ENCODE data around the gene ATRNL1.
"Not testable (repeated sequence)": the region's sequence is repeated elsewhere in the genome, so short reads cannot be mapped to it uniquely, and the experiment has no call there.

The ATRNL1 gene

DNA sequence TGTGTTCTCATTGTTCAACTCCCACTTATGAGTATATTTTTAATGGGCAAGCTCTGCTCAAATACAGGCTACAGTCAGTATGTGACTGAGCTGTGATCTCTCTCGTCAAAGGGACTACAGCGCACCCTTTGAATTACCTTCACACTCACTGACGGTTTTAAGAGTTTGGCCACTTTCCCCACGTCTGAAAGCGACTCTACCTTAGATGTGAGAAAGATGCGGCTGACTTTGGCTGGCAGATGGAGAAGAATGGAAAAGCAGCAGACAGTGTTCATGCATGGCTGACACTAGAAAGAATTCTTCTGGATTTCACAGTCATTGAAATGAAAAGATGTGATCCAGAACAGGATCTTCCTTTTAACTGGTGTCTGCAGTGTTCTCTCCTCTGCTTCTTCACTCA is 2.0 kb upstream of the ATRNL1 start:
- Histone ChIP-seq H3K9me3 (ENCODE audit: insufficient read depth, low read length) (peaks cover 10% of the 10 kb centered on the region; the same call in 1 of the 2 replicates), H3K9ac (ENCODE audit: insufficient read length, low read depth) (no peak overlapping the region), H3K36me3 (ENCODE audit: insufficient read depth, insufficient read length, low read length) (no peaks in the 10 kb centered on the region), H3K4me3 (ENCODE audit: insufficient read length, low read depth) (no peak overlapping the region), H3K4me1 (ENCODE audit: insufficient read depth, insufficient read length) (no peaks in the 10 kb centered on the region), H3K27me3 (ENCODE audit: insufficient read depth, insufficient read length) (peaks cover 23% of the 10 kb centered on the region)
- TF ChIP-seq SUZ12 (IDR thresholded peaks at IDR 0.05; ENCODE audit: extremely low read depth, insufficient read depth, insufficient read length) (no peak), ZNF274 (IDR thresholded peaks at IDR 0.05; ENCODE audit: low read depth, low read length) (no peak), YY1 (IDR thresholded peaks at IDR 0.05; ENCODE audit: insufficient read depth, insufficient read length) (no peak)
- DNase-seq (ENCODE audit: low read depth, low spot score): no peak

DNA sequence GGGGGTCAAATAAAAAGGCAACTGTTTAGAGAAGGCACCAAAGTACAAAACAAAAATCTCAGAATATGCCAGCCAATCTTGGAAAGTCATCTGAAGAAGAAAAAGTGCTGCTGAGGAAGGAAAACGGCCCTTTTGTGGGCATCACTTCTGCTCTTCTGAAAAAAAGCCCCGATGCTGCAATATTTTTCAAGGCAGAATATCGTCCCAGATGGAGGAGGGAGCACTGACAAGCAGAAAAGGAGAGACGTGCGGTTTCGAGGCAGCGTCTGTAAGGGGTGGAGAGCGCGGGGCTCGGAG is 959 bp upstream of the ATRNL1 start:
- H3K27me3 ChIP-seq (ENCODE audit: insufficient read depth, insufficient read length): peaks cover 23% of the 10 kb centered on the region
- H3K4me3 ChIP-seq (ENCODE audit: insufficient read length, low read depth): peak overlapping the region; percentile 62
- H3K9me3 ChIP-seq (ENCODE audit: insufficient read depth, low read length): peaks cover 3% of the 10 kb centered on the region; the same call in 1 of the 2 replicates
- H3K4me1 ChIP-seq (ENCODE audit: insufficient read depth, insufficient read length): no peaks in the 10 kb centered on the region
- H3K9ac ChIP-seq (ENCODE audit: insufficient read length, low read depth): peak overlapping the region; percentile 50
- peak; percentile 0 for DNase-seq (ENCODE audit: low read depth, low spot score)
- H3K36me3 ChIP-seq (ENCODE audit: insufficient read depth, insufficient read length, low read length): no peaks in the 10 kb centered on the region
- no peak for TF ChIP-seq SUZ12 (IDR thresholded peaks at IDR 0.05; ENCODE audit: extremely low read depth, insufficient read depth, insufficient read length)
- no peak for TF ChIP-seq ZNF274 (IDR thresholded peaks at IDR 0.05; ENCODE audit: low read depth, low read length)
- no peak for TF ChIP-seq YY1 (IDR thresholded peaks at IDR 0.05; ENCODE audit: insufficient read depth, insufficient read length)

DNA sequence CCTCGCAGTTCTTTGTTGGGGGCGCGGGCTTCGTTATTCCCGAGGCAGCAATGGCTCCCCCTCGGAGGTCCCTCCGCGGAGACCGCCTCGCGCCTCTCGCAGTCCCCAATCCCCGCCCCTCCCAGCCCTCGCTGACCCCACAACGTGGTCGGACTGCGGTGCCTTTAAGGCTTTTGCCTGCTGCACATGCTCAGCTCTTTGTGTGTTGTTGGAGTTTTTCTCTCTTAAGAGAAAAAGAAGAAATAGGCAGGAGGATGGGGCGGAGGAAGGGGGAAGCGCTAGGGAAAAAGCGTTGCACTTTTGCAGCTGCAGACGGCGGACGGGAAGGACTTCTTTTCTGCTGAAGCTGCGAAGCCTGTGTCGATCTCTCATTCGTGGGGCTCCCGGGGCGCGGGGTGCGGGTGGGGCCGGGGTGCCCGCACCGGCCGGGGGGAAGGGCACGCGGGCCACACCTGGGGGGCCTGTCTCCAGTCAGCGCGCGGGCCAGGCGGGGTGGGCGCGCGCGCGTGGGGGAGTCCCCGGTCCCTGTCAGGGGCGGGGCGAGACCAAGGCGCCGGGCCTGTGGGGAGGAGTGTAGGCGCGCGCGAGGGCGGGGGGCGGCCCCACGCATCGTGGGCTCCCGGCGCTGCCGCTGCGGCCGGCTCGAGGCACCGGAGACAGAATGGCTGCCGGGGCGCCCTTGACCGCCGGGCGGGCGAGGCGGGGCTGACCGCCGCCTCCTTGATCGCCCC is 445 bp upstream of the ATRNL1 start:
- H3K36me3 ChIP-seq (ENCODE audit: insufficient read depth, insufficient read length, low read length): no peaks in the 10 kb centered on the region
- H3K4me3 ChIP-seq (ENCODE audit: insufficient read length, low read depth): peak overlapping the region; percentile 62
- no peaks in the 10 kb centered on the region; the same call in 1 of the 2 replicates for H3K9me3 ChIP-seq (ENCODE audit: insufficient read depth, low read length)
- DNase-seq (ENCODE audit: low read depth, low spot score): peak; percentile 25
- peaks cover 23% of the 10 kb centered on the region for H3K27me3 ChIP-seq (ENCODE audit: insufficient read depth, insufficient read length)
- H3K4me1 ChIP-seq (ENCODE audit: insufficient read depth, insufficient read length): no peaks in the 10 kb centered on the region
- peak overlapping the region; percentile 77 for H3K9ac ChIP-seq (ENCODE audit: insufficient read length, low read depth)
- TF ChIP-seq ZNF274 (IDR thresholded peaks at IDR 0.05; ENCODE audit: low read depth, low read length): no peak
- no peak for TF ChIP-seq SUZ12 (IDR thresholded peaks at IDR 0.05; ENCODE audit: extremely low read depth, insufficient read depth, insufficient read length)
- no peak for TF ChIP-seq YY1 (IDR thresholded peaks at IDR 0.05; ENCODE audit: insufficient read depth, insufficient read length)

DNA sequence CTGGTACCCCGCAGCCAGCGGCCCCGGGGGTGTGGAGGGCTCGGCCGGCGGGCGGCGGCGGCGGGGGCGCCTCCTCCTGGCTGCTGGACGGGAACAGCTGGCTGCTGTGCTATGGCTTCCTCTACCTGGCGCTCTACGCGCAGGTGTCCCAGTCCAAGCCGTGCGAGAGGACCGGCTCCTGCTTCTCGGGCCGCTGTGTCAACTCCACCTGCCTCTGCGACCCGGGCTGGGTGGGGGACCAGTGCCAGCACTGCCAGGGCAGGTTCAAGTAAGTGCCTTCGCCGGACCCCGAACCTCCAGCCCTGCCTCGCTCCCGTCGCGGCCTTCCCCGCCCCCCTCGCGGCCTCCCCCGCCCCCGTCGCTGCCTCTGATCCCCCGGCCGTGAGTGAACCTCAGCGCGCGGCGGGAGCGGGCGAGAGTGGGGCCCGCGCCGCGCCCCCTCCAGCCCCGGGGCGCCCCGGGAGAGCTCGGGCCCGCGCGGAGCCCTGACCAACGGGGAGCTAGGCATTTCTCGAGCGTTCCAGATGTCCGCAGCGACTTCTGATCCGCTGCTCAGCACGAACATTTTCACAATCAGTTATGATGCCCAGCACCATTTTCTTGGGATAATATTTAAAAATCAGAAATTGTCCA is 727 bp downstream of the ATRNL1 start:
- H3K4me3 ChIP-seq (ENCODE audit: insufficient read length, low read depth): peak overlapping the region; percentile 62
- DNase-seq (ENCODE audit: low read depth, low spot score): peak; percentile 3

DNA sequence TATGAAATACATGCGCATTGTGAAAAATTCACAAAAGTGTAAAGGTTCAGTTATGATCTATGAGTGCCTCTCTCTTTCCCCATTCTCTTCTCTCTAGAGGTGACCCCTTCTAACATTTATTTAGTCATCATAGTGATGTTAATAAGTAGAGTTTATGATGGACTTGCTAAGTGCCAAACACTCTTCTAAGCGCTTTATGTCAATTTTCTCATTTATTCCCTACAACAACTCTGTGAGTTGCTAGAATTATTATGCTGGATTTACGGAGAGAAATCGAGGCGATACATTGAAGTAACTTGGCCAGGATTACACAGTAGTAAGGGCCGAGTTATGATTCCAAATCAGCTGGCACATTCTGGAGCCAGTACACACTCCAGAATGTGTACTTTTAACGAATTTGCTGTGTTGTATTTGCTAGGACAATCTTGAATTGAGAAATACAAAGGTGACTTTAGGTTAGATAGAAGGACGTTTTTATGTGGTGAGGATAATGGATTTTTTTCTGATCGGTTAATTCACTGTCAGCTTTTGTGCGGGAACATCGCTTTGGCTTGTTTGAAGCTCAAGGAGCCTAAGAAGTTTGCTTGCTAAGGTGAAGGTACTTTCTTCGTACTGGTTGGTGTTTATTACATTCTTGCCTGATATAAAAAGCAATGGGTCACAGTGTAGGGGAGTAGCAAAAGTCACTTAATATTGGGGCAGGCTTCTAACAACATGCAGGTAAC is 1.4 kb downstream of the ATRNL1 start:
- no peak for DNase-seq (ENCODE audit: low read depth, low spot score)
- TF ChIP-seq YY1 (IDR thresholded peaks at IDR 0.05; ENCODE audit: insufficient read depth, insufficient read length): no peak
- no peak for TF ChIP-seq ZNF274 (IDR thresholded peaks at IDR 0.05; ENCODE audit: low read depth, low read length)
- no peak for TF ChIP-seq SUZ12 (IDR thresholded peaks at IDR 0.05; ENCODE audit: extremely low read depth, insufficient read depth, insufficient read length)
- Histone ChIP-seq H3K9me3 (ENCODE audit: insufficient read depth, low read length) (no peaks in the 10 kb centered on the region), H3K27me3 (ENCODE audit: insufficient read depth, insufficient read length) (peaks cover 23% of the 10 kb centered on the region), H3K4me1 (ENCODE audit: insufficient read depth, insufficient read length) (no peaks in the 10 kb centered on the region), H3K36me3 (ENCODE audit: insufficient read depth, insufficient read length, low read length) (no peaks in the 10 kb centered on the region), H3K4me3 (ENCODE audit: insufficient read length, low read depth) (peak overlapping the region; percentile 62), H3K9ac (ENCODE audit: insufficient read length, low read depth) (no peak overlapping the region)

More for the DNA sequence above, 727 bp downstream of the ATRNL1 start:
- Histone ChIP-seq H3K27me3 (ENCODE audit: insufficient read depth, insufficient read length) (peaks cover 23% of the 10 kb centered on the region), H3K36me3 (ENCODE audit: insufficient read depth, insufficient read length, low read length) (no peaks in the 10 kb centered on the region), H3K9ac (ENCODE audit: insufficient read length, low read depth) (peak overlapping the region; percentile 77), H3K4me1 (ENCODE audit: insufficient read depth, insufficient read length) (no peaks in the 10 kb centered on the region), H3K9me3 (ENCODE audit: insufficient read depth, low read length) (no peaks in the 10 kb centered on the region)
- TF ChIP-seq ZNF274 (IDR thresholded peaks at IDR 0.05; ENCODE audit: low read depth, low read length): no peak
- no peak for TF ChIP-seq SUZ12 (IDR thresholded peaks at IDR 0.05; ENCODE audit: extremely low read depth, insufficient read depth, insufficient read length)
- no peak for TF ChIP-seq YY1 (IDR thresholded peaks at IDR 0.05; ENCODE audit: insufficient read depth, insufficient read length)

DNA sequence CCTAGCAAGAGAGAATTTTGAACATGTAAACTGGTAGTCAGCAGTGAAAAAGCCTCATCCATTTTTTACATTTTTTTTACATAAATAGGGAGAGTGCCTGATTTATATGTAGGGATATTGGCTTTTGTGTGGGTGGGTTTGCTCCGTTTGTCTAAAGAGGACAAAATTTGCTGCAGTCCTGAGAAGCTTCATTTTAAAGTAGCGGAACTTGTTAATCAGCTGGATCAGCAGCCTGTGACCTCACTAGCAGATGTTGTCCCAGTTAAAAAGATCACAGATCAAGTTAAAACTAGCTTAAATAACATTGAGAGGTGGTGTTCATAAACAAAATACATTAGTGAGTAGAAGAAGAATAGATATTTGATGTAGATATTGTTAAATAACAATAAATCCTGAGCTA is 2.6 kb downstream of the ATRNL1 start:
- TF ChIP-seq YY1 (IDR thresholded peaks at IDR 0.05; ENCODE audit: insufficient read depth, insufficient read length): no peak
- no peak for TF ChIP-seq ZNF274 (IDR thresholded peaks at IDR 0.05; ENCODE audit: low read depth, low read length)
- H3K9ac ChIP-seq (ENCODE audit: insufficient read length, low read depth): no peak overlapping the region
- no peaks in the 10 kb centered on the region for H3K36me3 ChIP-seq (ENCODE audit: insufficient read depth, insufficient read length, low read length)
- DNase-seq (ENCODE audit: low read depth, low spot score): no peak
- H3K4me1 ChIP-seq (ENCODE audit: insufficient read depth, insufficient read length): no peaks in the 10 kb centered on the region
- peaks cover 23% of the 10 kb centered on the region for H3K27me3 ChIP-seq (ENCODE audit: insufficient read depth, insufficient read length)
- H3K4me3 ChIP-seq (ENCODE audit: insufficient read length, low read depth): no peak overlapping the region
- no peaks in the 10 kb centered on the region for H3K9me3 ChIP-seq (ENCODE audit: insufficient read depth, low read length)

DNA sequence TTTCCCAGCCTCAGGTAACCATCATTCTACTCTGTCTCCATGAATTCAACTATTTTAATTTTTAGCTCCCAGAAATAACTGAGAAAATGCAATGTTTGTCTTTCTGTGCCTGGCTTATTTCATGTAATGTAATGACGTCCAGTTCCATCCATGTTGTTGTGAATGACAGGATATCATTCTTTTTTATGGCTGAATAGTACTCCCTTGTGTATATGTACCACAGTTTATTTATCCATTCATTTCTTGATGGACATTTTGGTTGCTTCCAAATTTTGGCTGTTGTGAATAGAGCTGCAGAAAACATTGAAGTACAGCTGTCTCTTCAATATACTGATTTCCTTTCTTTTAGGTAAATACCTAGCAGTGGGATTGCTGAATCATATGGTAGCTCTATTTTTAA is 10.5 kb downstream of the ATRNL1 start:
- TF ChIP-seq YY1 (IDR thresholded peaks at IDR 0.05; ENCODE audit: insufficient read depth, insufficient read length): no peak
- no peak for TF ChIP-seq ZNF274 (IDR thresholded peaks at IDR 0.05; ENCODE audit: low read depth, low read length)
- TF ChIP-seq SUZ12 (IDR thresholded peaks at IDR 0.05; ENCODE audit: extremely low read depth, insufficient read depth, insufficient read length): no peak
- H3K36me3 ChIP-seq (ENCODE audit: insufficient read depth, insufficient read length, low read length): no peaks in the 10 kb centered on the region
- peaks cover 34% of the 10 kb centered on the region; the same call in 1 of the 2 replicates for H3K9me3 ChIP-seq (ENCODE audit: insufficient read depth, low read length)
- H3K4me1 ChIP-seq (ENCODE audit: insufficient read depth, insufficient read length): no peaks in the 10 kb centered on the region
- no peak overlapping the region for H3K9ac ChIP-seq (ENCODE audit: insufficient read length, low read depth)
- H3K27me3 ChIP-seq (ENCODE audit: insufficient read depth, insufficient read length): no peaks in the 10 kb centered on the region
- DNase-seq (ENCODE audit: low read depth, low spot score): no peak
- H3K4me3 ChIP-seq (ENCODE audit: insufficient read length, low read depth): no peak overlapping the region

DNA sequence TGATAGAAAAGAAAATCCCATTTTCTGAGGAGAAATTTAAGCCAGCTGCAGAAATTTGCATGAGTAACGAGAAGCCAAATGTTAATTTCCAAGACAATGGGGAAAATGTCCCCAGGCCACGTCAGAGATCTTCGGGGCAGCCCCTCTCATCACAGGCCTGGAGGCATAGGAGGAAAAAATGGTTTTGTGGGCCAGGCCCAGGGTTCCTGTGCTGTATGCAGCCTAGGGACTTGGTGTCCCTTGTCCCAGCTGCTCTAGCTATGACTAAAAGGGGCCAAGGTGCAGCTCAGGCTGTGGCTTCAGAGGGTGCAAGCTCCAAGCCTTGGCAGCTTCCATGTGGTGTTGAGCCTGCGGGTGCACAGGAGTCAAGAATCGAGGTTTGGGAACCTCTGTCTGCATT is 12.2 kb downstream of the ATRNL1 start:
- H3K36me3 ChIP-seq (ENCODE audit: insufficient read depth, insufficient read length, low read length): not testable (repeated sequence)
- H3K9me3 ChIP-seq (ENCODE audit: insufficient read depth, low read length): peaks cover 34% of the 10 kb centered on the region; the same call in 1 of the 2 replicates

More for the DNA sequence above, 12.2 kb downstream of the ATRNL1 start:
- not testable (repeated sequence) for H3K4me1 ChIP-seq (ENCODE audit: insufficient read depth, insufficient read length); H3K9ac ChIP-seq (ENCODE audit: insufficient read length, low read depth); H3K27me3 ChIP-seq (ENCODE audit: insufficient read depth, insufficient read length); DNase-seq (ENCODE audit: low read depth, low spot score); H3K4me3 ChIP-seq (ENCODE audit: insufficient read length, low read depth)

Data from NT2/D1 (cell line).